ENCODE results near the gene TBC1D10B.
A peak's percentile ranks its signal among the peaks of the same experiment; 100 is the strongest.

TBC1D10B gene

GRCh38 chr16:30370456-30371247, at the start of gene TBC1D10B:
TBC1D10B (minus strand) TSS chr16:30370494; CDS start chr16:30370183, 311 bp downstream.
- DNase-seq (ENCODE audit: low spot score) = peak; percentile 100

- DNase-seq (ENCODE audit: low spot score) = no peak
These were observed 48.3 kb upstream of the TBC1D10B start for GRCh38 chr16:30418350-30419181.

GRCh38 chr16:30417529-30418349, 47.4 kb upstream of the TBC1D10B start:
- DNase-seq (ENCODE audit: low spot score) = peak; percentile 76

GRCh38 chr16:30416624-30417528, 46.6 kb upstream of the TBC1D10B start:
- DNase-seq (ENCODE audit: low spot score) = no peak

GRCh38 chr16:30416047-30416603, 45.8 kb upstream of the TBC1D10B start:
- no peak for DNase-seq (ENCODE audit: low spot score)

- no peak for DNase-seq (ENCODE audit: low spot score)
These were observed 43.9 kb upstream of the TBC1D10B start for GRCh38 chr16:30414159-30414558.

GRCh38 chr16:30413112-30413806, 43.0 kb upstream of the TBC1D10B start:
- DNase-seq (ENCODE audit: low spot score) = no peak

- DNase-seq (ENCODE audit: low spot score) = peak; percentile 69
These were observed 39.1 kb upstream of the TBC1D10B start for GRCh38 chr16:30409125-30410060.

GRCh38 chr16:30407804-30408534, 37.7 kb upstream of the TBC1D10B start:
- no peak for DNase-seq (ENCODE audit: low spot score)

GRCh38 chr16:30407102-30407803, 37.0 kb upstream of the TBC1D10B start, which contains the start of gene ZNF771:
ZNF771 (plus strand) TSS chr16:30407606; CDS start chr16:30408054, 448 bp downstream.
- peak; percentile 77 for DNase-seq (ENCODE audit: low spot score)

- DNase-seq (ENCODE audit: low spot score) = no peak
These were observed 36.5 kb upstream of the TBC1D10B start for GRCh38 chr16:30406795-30407101.

- DNase-seq (ENCODE audit: low spot score) = no peak
These were observed 31.6 kb upstream of the TBC1D10B start for GRCh38 chr16:30401768-30402425.

- no peak for DNase-seq (ENCODE audit: low spot score)
These were observed 29.3 kb upstream of the TBC1D10B start for GRCh38 chr16:30399435-30400186.

GRCh38 chr16:30398661-30399434, 28.6 kb upstream of the TBC1D10B start:
- no peak for DNase-seq (ENCODE audit: low spot score)

GRCh38 chr16:30397776-30398660, 27.7 kb upstream of the TBC1D10B start:
- no peak for DNase-seq (ENCODE audit: low spot score)
